HUES48 (cell line): Measurements from ENCODE around the gene GAGE10.

ENCODE experiments used
- H3K27ac ChIP-seq: one replicate; pipeline ENCODE4 v1.7.0; 2013; ENCODE audit warnings: low read depth, low read length, inconsistent platforms
- H3K27me3 ChIP-seq: 2 replicates; pipeline ENCODE4 v1.6.1; 2013; ENCODE audit warnings: mild to moderate bottlenecking, low read length; ENCODE audit not compliant: control insufficient read depth, insufficient read depth
- H3K36me3 ChIP-seq: 2 replicates; pipeline ENCODE4 v1.6.1; 2013; ENCODE audit warnings: low read length; ENCODE audit not compliant: control insufficient read depth, insufficient read depth
- H3K4me1 ChIP-seq: 2 replicates; pipeline ENCODE4 v1.6.1; 2013; ENCODE audit warnings: mild to moderate bottlenecking, low read length; ENCODE audit not compliant: control insufficient read depth, insufficient read depth
- H3K4me3 ChIP-seq: 2 replicates; pipeline ENCODE4 v1.5.1; 2013; ENCODE audit warnings: mild to moderate bottlenecking, low read depth, low read length
- H3K9ac ChIP-seq: 2 replicates; pipeline ENCODE4 v1.6.1; 2013; ENCODE audit warnings: mild to moderate bottlenecking, low read depth, low read length, moderate library complexity
- H3K9me3 ChIP-seq: 2 replicates; pipeline ENCODE4 v1.6.1; 2013; ENCODE audit warnings: low read length; ENCODE audit not compliant: control insufficient read depth, insufficient read depth

Gene GAGE10

GRCh38 chrX:49303346-49303745 is at the start of gene GAGE10:
Gene GAGE10 (plus strand): TSS chrX:49303646. CDS start chrX:49304860, 1,214 bp downstream.
- peaks cover 34% of the 10 kb centered on the region for H3K9me3 ChIP-seq
- H3K27ac ChIP-seq: no peak within 1 kb of the TSS
- peaks cover under 1% of the 10 kb centered on the region; the same call in 1 of the 2 replicates for H3K4me1 ChIP-seq
- no peaks in the 10 kb centered on the region for H3K36me3 ChIP-seq
- no peaks in the 10 kb centered on the region for H3K27me3 ChIP-seq
- H3K4me3 ChIP-seq: no peak within 1 kb of the TSS
- H3K9ac ChIP-seq: no peak within 1 kb of the TSS

- Histone ChIP-seq H3K36me3 (no peaks in the 10 kb centered on the region), H3K27ac (no peak overlapping the region)
These were observed 48.8 kb upstream of the GAGE10 start for GRCh38 chrX:49254639-49255038.

GRCh38 chrX:49256268-49256995 is 47.0 kb upstream of the GAGE10 start:
- Histone ChIP-seq H3K36me3 (no peaks in the 10 kb centered on the region), H3K27me3 (no peaks in the 10 kb centered on the region), H3K9ac (no peak overlapping the region)

More at GRCh38 chrX:49254639-49255038, 48.8 kb upstream of the GAGE10 start:
- no peak overlapping the region for H3K4me3 ChIP-seq
- H3K4me1 ChIP-seq: no peaks in the 10 kb centered on the region
- no peak overlapping the region for H3K9ac ChIP-seq
- H3K27me3 ChIP-seq: no peaks in the 10 kb centered on the region
- peaks cover 19% of the 10 kb centered on the region for H3K9me3 ChIP-seq

GRCh38 chrX:49257074-49257790 is 46.2 kb upstream of the GAGE10 start:
- peaks cover 26% of the 10 kb centered on the region for H3K9me3 ChIP-seq
- no peak overlapping the region for H3K4me3 ChIP-seq
- no peak overlapping the region for H3K9ac ChIP-seq
- H3K27ac ChIP-seq: no peak overlapping the region
- H3K4me1 ChIP-seq: no peaks in the 10 kb centered on the region
- no peaks in the 10 kb centered on the region for H3K36me3 ChIP-seq
- no peaks in the 10 kb centered on the region for H3K27me3 ChIP-seq

More at GRCh38 chrX:49256268-49256995, 47.0 kb upstream of the GAGE10 start:
- no peak overlapping the region for H3K27ac ChIP-seq
- H3K4me3 ChIP-seq: no peak overlapping the region
- H3K9me3 ChIP-seq: peaks cover 28% of the 10 kb centered on the region
- H3K4me1 ChIP-seq: no peaks in the 10 kb centered on the region

GRCh38 chrX:49257846-49258748 is 45.3 kb upstream of the GAGE10 start:
- H3K4me1 ChIP-seq: no peaks in the 10 kb centered on the region
- peaks cover 26% of the 10 kb centered on the region for H3K9me3 ChIP-seq
- no peak overlapping the region for H3K27ac ChIP-seq
- H3K36me3 ChIP-seq: no peaks in the 10 kb centered on the region
- no peak overlapping the region for H3K9ac ChIP-seq
- no peak overlapping the region for H3K4me3 ChIP-seq
- no peaks in the 10 kb centered on the region for H3K27me3 ChIP-seq

GRCh38 chrX:49258749-49259124 is 44.7 kb upstream of the GAGE10 start:
- Histone ChIP-seq H3K9ac (no peak overlapping the region), H3K4me1 (no peaks in the 10 kb centered on the region), H3K27me3 (no peaks in the 10 kb centered on the region), H3K27ac (no peak overlapping the region), H3K9me3 (peaks cover 28% of the 10 kb centered on the region), H3K36me3 (no peaks in the 10 kb centered on the region), H3K4me3 (no peak overlapping the region)

GRCh38 chrX:49260221-49260985 is 43.0 kb upstream of the GAGE10 start:
- no peak overlapping the region for H3K4me3 ChIP-seq
- H3K9ac ChIP-seq: no peak overlapping the region
- no peaks in the 10 kb centered on the region for H3K4me1 ChIP-seq
- no peaks in the 10 kb centered on the region for H3K36me3 ChIP-seq
- H3K9me3 ChIP-seq: peaks cover 28% of the 10 kb centered on the region
- no peak overlapping the region for H3K27ac ChIP-seq
- H3K27me3 ChIP-seq: no peaks in the 10 kb centered on the region

- H3K36me3 ChIP-seq: no peaks in the 10 kb centered on the region
- H3K4me3 ChIP-seq: no peak overlapping the region
- H3K4me1 ChIP-seq: no peaks in the 10 kb centered on the region
- no peak overlapping the region for H3K9ac ChIP-seq
- peaks cover 23% of the 10 kb centered on the region for H3K9me3 ChIP-seq
- H3K27ac ChIP-seq: no peak overlapping the region
- H3K27me3 ChIP-seq: no peaks in the 10 kb centered on the region
These were observed 40.8 kb upstream of the GAGE10 start for GRCh38 chrX:49262603-49263002.

GRCh38 chrX:49263631-49264030 is 39.8 kb upstream of the GAGE10 start:
- H3K36me3 ChIP-seq: no peaks in the 10 kb centered on the region
- no peak overlapping the region for H3K27ac ChIP-seq
- H3K9me3 ChIP-seq: peaks cover 23% of the 10 kb centered on the region; the same call in 1 of the 2 replicates
- no peaks in the 10 kb centered on the region for H3K27me3 ChIP-seq
- H3K4me3 ChIP-seq: no peak overlapping the region
- no peaks in the 10 kb centered on the region for H3K4me1 ChIP-seq
- no peak overlapping the region for H3K9ac ChIP-seq

- no peak within 1 kb of the TSS for H3K4me3 ChIP-seq
- no peaks in the 10 kb centered on the region for H3K27me3 ChIP-seq
- H3K27ac ChIP-seq: no peak within 1 kb of the TSS
- H3K36me3 ChIP-seq: no peaks in the 10 kb centered on the region
- no peak within 1 kb of the TSS for H3K9ac ChIP-seq
- H3K9me3 ChIP-seq: peaks cover 23% of the 10 kb centered on the region; the same call in 1 of the 2 replicates
- H3K4me1 ChIP-seq: no peaks in the 10 kb centered on the region
These were observed 39.0 kb upstream of the GAGE10 start, which contains the start of gene FOXP3 for GRCh38 chrX:49264460-49264859. Gene FOXP3 (minus strand): TSS chrX:49264710. CDS start chrX:49258505, 6,205 bp downstream.
